GM13977 (cell line): ENCODE data around the gene CCSER1.

Experiments used
- DNase-seq: peaks from one replicate; pipeline ENCODE4 v3.0.0; 2012; ENCODE audit warnings: low spot score
- CTCF ChIP-seq: IDR thresholded peaks from 2 replicates; pipeline ENCODE4 v1.5.1; 2012; ENCODE audit warnings: mild to moderate bottlenecking, control low read depth; ENCODE audit not compliant: insufficient read depth; ENCODE audit errors: extremely low read depth, missing control alignments
- in situ Hi-C: fragments of 300-500 bp; cut with MboI; formaldehyde crosslinking; loops from one replicate; pipeline ENCODE4 v1.12.0; 2022; ENCODE audit warnings: low sequenced_read_pairs, low pct_unique_long_range_greater_than_20kb, mixed read lengths, inconsistent platforms; ENCODE audit not compliant: unreplicated experiment

The CCSER1 gene

GRCh38 chr4:90543419-90544170, 416.4 kb downstream of the CCSER1 start:
- TF ChIP-seq CTCF = no peak
- in situ Hi-C loops = no loop called here
- no peak for DNase-seq

GRCh38 chr4:90544532-90545045, 417.4 kb downstream of the CCSER1 start:
- in situ Hi-C loops = no loop called here
- TF ChIP-seq CTCF = no peak
- no peak for DNase-seq

GRCh38 chr4:90545380-90545779, 418.2 kb downstream of the CCSER1 start:
- in situ Hi-C loops = no loop called here
- no peak for DNase-seq
- no peak for TF ChIP-seq CTCF

- no peak for TF ChIP-seq CTCF
- in situ Hi-C loops = no loop called here
- no peak for DNase-seq
Observed at GRCh38 chr4:90546114-90546513, 418.9 kb downstream of the CCSER1 start.

GRCh38 chr4:90570615-90571014, 443.4 kb downstream of the CCSER1 start:
- in situ Hi-C loops = no loop called here
- no peak for TF ChIP-seq CTCF

GRCh38 chr4:90572996-90573395, 445.8 kb downstream of the CCSER1 start:
- no peak for DNase-seq
- in situ Hi-C loops = no loop called here
- no peak for TF ChIP-seq CTCF

More at GRCh38 chr4:90570615-90571014, 443.4 kb downstream of the CCSER1 start:
- no peak for DNase-seq
